Measurements from ENCODE around the gene CFAP92.

The CFAP92 gene

GRCh38 chr3:128993461-128994172, at the start of gene CFAP92:
CFAP92 (minus strand) TSS chr3:128994076; CDS start chr3:128993304, 772 bp downstream.
- DNase-seq: peak; percentile 77 to 83

DNA sequence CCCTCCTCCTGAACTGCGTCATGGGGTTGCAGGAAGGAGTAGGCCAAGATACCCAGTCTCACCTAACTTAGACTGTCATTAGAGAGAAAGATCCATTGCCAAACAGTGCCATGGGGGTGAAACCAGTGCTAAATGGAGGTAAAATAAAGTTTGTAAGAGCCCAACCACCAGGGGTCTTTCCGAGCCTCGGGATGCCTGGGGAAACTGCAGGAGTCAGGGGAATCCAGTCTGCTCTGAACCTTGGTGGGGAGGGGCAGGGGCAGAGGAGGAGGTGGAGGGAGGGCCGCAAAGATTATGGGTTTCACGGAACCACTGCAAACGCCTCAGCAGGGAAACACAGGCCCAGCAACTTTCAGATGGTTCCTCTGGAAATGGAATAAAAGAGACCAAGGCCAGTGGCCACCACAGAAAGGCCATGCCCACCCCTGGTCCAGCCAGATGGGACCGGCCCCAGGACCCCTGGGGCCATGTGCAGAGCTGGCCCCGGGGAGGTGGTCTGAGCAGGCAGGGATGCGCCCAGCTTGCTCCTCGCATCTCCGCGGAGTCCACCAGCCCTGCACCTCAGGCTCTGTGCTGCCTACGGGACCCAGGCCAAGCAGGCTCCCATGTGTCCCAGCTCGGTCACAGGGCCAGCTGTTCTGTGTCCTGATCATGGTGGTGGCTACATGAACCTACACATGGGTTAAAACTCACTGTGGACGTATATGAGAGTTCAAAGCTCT, 46.9 kb upstream of the CFAP92 start:
- no peak for DNase-seq

DNA sequence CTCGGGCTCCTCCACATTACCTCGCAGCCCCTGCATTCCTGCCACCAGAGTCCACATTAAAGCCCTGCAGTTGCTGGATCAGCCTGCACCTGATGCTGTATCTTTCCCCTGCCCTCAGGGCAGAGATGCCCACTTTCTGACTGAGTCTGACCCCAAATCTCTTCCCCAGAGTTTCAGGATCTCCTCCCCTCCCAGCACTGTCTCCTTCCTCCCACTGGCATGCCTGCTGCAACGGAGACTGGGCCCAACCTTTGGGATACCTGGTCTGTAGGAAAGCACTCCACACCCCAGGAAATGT, 46.1 kb upstream of the CFAP92 start:
- DNase-seq: no peak

DNA sequence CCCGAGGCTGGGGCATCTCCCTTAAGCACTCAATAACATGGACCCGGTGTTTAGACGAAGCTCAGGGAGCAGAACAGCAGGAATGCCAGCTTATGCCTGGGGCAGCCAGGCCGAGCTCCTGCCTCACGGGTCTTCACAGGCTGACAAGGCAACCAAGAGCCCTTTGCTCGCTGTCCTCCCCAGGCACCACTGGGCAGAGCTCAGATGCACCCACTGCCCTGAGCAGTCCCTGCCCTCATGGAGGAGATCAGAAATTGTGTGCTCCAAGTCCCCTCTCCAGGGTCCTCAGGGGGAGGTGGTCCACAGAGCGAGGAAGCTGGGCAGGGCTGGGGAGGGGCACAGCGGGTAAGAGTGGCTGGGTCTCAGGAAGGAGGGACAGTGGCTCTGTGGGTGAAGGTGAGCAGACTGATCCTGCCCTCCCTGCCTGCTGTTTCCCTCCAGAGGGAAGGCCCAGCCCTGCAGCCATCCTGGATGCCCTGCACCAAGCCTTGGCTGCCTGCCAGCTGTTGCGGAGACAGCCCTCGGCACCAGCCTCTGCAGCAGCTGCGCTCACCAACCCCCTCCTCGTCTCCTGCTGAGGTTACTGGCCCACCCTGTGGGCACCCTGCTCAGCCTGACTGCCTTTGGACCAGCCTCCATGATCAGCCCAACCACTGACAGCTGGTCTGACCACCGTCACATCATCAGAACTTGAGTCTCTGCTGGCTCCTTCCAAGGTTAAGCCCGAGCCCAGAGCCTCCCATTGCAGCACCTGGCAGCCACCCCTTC, 45.6 kb upstream of the CFAP92 start:
- no peak for DNase-seq

DNA sequence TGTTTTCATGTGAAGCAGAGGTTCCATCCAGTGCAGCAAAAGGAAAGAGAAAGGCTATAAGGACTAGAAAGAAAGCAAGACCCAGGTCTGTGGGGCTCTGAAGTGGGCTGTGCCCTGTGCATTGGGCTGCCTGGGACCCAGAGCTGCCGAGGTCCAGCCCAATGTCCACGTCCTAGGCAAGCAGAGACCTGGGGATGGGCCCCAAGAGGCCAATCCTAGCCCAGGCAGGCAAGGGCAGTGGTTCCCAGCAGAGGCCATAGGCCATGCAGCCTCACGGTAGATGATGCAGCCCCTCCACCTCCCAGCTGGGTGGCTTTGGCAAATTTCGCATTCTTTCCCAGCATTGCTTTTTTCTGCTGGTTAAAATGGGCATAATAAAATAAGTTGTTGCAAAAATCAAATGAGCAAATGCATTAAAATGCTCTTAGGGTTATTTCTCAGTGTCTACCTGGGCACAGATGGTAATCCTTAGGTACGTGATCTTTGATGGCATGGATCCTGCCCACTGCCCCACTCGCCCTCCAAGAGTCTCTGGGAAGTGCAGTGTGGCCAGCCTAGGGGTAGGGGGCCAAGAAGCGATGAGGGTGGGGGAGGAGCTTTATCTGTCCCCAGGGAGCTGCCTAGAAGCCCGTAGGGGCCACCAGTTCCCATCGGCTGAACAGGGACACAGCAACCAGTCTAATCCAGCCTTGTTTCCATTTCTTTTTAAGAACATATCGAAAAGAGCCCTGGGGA, 44.4 kb upstream of the CFAP92 start:
- DNase-seq: no peak

GRCh38 chr3:129037093-129037419, 43.2 kb upstream of the CFAP92 start:
- no peak for DNase-seq

GRCh38 chr3:129036222-129037092, 42.6 kb upstream of the CFAP92 start:
- no peak for DNase-seq

DNA sequence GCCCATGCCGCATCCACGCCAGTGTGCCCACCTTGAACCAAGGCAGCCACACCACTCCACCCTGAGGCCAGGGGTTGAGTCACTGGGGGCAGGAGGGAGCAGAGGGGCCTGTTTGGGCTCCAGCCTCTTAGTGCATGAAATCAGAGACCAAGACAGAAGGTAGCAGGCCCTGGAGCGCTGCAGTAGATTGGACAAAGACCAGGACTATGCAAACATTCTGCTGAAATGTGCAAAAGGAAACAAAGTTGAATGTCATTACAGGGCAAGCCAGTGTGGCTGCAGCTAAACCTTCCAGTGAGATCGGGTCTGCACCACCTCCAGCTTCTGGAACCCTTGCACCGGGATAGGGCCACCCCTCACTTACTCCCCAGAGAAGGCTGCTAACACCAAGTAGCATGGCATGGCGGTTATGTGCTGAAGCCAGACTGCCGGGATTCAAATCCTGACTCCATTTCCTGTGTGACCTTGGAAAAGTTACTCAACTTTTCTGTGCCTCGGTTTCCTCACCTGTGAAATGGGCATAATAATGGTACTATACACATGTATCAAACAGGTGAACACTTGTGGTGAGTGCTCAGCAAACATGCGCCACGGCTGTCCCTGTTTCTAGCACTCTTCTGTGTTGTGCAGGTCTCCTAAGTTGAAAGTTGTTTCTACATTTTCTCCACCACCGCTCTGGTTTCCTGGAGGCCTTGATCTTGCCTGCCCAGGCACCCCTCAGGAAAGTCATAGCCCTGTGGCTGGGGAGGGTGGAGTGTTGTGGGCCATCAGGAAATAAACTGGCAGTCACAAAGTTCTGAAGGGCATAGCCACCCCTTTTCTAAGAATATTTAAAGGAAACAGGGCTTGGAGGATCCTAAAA, 41.7 kb upstream of the CFAP92 start:
- DNase-seq: no peak

GRCh38 chr3:129034642-129035041, 40.8 kb upstream of the CFAP92 start:
- DNase-seq: no peak

DNA sequence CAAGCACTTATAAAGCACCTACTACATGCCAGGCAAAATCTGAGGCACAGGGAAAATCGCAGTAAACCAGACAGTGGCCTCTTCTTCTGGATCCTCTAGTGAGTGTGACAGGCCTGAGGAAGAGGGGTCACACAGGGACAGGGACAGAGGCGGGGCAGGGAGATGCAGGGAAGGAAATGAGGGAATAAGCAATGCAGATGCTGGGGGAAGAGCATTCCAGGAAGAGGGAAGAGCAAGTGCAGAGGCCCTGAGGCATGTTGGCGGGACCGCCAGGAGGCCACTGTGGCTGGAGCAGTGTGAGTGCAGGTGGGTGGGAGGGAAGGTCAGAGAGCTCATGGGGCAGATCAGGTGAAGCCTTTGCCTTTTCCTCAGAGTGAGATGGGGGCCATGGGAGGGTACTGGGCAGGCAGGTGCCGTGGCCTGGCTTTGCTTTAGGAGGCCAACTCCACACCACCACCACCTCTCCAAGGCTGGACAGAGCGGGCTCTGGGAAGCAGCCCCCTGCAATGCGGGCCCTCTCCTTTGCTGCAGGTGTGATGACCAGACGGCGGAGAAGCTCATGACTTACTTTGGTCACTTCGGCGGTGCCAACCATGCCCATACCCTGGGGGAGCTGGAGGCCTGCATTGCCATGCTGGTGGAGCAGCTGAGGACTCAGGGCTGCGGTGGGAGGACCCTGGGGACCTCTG, 39.9 kb upstream of the CFAP92 start:
- no peak for DNase-seq

DNA sequence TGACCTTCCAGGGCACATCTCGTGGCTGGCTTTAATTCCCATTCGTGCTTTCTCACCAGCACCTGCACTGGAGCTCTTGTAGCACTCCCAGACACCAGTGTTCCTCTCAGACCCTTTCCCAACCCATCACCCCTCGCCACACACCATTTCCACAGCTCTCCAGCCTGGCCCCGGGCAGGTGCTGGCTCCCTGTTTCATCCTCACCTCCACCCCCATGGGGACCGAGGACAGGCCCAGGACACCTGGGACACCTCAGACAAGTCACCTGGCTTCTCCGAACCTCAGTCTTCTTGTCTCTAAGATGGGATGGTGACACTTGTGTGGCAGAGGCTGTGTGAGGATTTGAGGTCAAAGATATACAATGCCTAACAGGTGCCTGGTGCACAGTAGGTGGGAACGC, 39.3 kb upstream of the CFAP92 start:
- DNase-seq: no peak

DNA sequence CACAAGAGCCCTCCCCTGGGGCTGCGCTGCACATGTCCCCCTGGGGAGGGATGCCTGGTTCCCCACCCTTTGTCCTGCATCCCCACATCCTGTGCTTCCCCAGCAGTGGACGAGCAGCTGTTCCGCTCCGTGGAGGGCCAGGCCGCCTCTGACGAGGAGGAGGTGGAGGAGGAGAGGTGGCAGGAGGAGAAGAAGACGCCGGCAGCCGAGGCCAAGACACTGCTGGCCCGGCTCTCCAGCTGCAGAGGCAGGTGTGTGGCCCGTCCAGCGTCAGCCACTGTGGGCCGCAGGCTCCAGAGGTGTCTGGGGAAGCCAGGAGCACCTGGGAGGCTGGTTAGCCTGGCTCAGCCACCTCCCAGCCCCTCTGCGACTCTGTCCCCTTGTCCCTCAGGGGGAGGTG, 38.8 kb upstream of the CFAP92 start:
- DNase-seq: no peak

GRCh38 chr3:129031476-129032215, 37.8 kb upstream of the CFAP92 start:
- no peak for DNase-seq

DNA sequence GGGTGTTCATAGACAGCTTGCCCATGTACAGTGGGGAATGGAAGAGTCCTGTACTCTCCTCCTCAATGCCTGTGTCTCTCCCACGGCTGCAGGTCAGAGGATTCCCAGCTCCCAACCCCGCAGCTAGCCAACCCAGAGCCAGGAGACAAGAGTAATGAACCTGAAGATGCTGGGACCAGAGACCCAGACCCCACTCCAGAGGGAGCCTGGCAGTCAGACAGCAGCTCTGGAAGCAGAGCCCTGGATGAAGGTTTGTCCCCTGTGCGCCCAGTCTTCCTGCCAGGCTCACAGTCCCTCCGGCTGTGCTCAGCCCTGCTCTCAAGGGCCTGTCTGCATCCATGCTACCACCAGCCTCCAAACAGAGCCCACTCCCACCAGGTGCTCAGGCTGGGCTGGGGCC, 36.7 kb upstream of the CFAP92 start:
- no peak for DNase-seq

DNA sequence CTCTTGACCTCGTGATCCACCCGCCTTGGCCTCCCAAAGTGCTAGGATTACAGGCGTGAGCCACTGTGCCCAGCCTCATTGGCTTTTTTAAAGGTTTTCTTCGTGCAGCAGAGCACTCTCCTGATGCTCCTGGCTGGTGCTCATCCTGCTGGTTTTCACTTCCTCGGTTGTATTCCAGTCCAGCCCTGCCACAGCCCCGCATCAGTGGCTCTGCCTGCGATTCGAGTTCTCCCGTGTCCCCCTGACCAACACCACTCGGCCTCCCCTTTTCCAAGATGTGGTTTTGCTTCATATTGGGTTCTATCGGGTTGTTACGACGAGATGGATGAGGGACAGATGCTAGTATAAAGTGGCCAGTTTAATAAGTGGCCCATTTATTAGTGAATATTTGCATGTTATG, 35.0 kb upstream of the CFAP92 start:
- DNase-seq: no peak

DNA sequence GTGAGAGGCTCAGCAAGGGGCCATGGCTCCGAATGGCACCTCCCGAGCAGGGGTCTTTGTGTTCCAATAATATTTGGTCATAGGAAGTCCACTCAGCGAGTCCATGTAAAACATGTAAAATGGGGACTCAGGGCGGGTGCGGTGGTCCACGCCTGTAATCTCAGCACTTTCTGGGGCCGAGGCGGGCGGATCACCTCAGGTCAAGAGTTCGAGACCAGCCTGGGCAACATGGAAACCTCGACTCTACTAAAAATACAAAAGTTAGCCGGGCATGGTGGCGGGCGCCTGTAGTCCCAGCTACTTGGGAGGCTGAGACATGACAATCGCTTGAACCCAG, 33.6 kb upstream of the CFAP92 start:
- no peak for DNase-seq

GRCh38 chr3:129026728-129027543, 33.1 kb upstream of the CFAP92 start:
- peak; percentile 85 to 88 for DNase-seq

GRCh38 chr3:129025691-129026435, 32.0 kb upstream of the CFAP92 start:
- DNase-seq: no peak

GRCh38 chr3:129025108-129025507, 31.2 kb upstream of the CFAP92 start:
- DNase-seq: no peak

Data from NCI-H1930 (cell line).